GM10248 (cell line): ENCODE results near the gene CEP170.

Source experiments
- CTCF ChIA-PET: fragments of 300-600 bp; sonication (Branson Sonifier 250); formaldehyde crosslinking; extraction: SDS; loops from one replicate; lab custom pipeline; 2021; ENCODE audit warnings: antibody characterized with exemption; lab: Yijun Ruan, JAX
- POLR2A ChIA-PET: fragments of 350-650 bp; sonication (Branson Sonifier 250); formaldehyde crosslinking; extraction: SDS; loops from one replicate; lab custom pipeline; 2020; ENCODE audit warnings: antibody characterized with exemption; lab: Yijun Ruan, JAX
- DNase-seq: peaks from one replicate; pipeline ENCODE4 v3.0.0; 2012; ENCODE audit errors: extremely low spot score
- TF ChIP-seq, protein P1 (sequence below): IDR thresholded peaks from 2 replicates; pipeline ENCODE4 v1.5.1; 2012; ENCODE audit warnings: mild to moderate bottlenecking, low read depth; ENCODE audit errors: extremely low read depth, missing control alignments, control extremely low read depth

CEP170 gene

DNA sequence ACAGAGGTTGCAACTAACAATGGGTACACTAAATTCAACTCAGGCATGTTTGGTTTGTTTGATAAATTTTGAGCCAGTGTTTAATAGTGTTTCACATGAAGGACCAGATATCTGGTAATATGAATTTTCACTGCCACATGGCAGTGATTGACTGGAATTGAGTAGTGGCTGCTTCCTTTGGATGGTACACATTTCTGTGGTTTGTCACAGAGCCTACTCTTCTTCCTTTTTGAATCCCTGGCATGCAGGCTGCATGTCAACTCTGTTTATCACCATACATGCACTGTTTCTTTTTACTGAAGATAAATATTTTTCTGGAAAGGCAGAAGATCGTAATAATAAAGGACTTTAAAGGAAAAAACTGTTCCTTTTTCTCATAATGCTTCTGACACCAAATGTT lies 36.2 kb upstream of the CEP170 start:
- ChIA-PET POLR2A (no interaction called here), CTCF (no interaction called here)
- TF ChIP-seq, protein P1, sequence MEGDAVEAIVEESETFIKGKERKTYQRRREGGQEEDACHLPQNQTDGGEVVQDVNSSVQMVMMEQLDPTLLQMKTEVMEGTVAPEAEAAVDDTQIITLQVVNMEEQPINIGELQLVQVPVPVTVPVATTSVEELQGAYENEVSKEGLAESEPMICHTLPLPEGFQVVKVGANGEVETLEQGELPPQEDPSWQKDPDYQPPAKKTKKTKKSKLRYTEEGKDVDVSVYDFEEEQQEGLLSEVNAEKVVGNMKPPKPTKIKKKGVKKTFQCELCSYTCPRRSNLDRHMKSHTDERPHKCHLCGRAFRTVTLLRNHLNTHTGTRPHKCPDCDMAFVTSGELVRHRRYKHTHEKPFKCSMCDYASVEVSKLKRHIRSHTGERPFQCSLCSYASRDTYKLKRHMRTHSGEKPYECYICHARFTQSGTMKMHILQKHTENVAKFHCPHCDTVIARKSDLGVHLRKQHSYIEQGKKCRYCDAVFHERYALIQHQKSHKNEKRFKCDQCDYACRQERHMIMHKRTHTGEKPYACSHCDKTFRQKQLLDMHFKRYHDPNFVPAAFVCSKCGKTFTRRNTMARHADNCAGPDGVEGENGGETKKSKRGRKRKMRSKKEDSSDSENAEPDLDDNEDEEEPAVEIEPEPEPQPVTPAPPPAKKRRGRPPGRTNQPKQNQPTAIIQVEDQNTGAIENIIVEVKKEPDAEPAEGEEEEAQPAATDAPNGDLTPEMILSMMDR, result no peak
- no peak for DNase-seq

DNA sequence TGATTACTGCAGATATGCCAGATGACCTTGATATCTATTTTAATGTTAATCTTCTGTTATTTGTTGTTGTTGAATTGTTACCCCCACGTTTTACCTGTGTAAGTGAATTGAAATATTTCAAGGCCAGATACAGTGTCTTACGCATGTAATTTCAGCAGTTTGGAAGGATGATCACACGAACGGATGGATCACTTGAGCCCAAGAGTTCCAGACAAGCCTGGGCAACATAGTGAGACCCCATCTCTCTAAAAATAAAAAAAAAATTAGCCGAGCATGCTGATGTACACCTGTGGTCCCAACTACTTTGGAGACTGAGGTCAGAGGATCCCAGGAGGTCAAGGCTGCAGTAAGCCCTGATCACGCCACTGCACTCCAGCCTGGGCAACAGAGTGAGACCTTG lies 33.0 kb upstream of the CEP170 start:
- CTCF ChIA-PET, result no interaction called here
- TF ChIP-seq, protein P1, result no peak
- POLR2A ChIA-PET, result no interaction called here

DNA sequence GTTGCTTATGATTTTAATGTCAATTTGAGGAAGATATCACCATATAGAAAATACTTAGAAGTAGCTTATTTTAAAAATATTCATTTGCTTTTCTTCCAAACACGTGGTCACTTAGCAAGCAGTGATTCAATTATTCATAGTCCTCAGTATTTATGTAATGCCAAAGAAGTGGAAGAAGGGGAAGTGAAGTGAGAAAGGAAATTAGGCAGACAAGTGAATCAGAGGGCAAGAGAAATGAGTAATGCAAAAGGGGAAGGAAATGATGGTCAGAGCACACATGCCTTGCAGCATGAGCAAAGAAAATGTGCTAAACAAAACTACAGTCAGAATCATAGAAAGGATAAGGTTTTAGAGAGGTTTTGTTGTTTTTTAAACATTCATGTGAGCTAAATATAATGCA lies 32.6 kb upstream of the CEP170 start:
- CTCF ChIA-PET, result no interaction called here
- TF ChIP-seq, protein P1, result no peak
- DNase-seq, result peak; percentile 52
- POLR2A ChIA-PET, result no interaction called here

More for the DNA sequence above, 33.0 kb upstream of the CEP170 start:
- DNase-seq, result no peak

DNA sequence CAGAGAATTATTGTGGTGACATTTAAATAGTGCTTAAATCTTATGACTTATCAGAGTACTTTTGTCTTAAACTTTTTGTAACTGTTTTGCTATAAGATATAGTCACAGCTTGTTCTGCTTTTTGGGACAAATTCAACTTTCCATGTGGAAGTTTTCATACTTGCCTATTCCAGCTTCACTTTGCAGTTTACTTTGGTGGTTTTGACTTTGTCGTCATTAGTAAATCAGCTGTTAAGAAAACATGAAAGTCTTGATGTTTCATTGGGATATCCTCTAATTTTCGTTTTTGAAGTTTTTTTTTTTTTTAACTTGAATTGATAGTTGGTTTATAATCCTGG lies 32.0 kb upstream of the CEP170 start:
- CTCF ChIA-PET, result interaction anchor here (1.1 kb wide), 1 partner anchor 15 kb away, joined by 3 read pairs; no protein-coding TSS in a partner anchor
- POLR2A ChIA-PET, result interaction anchor here (0.6 kb wide), 1 partner anchor 17 kb away, joined by 3 read pairs; no protein-coding TSS in a partner anchor
- TF ChIP-seq, protein P1, result no peak
- DNase-seq, result no peak

DNA sequence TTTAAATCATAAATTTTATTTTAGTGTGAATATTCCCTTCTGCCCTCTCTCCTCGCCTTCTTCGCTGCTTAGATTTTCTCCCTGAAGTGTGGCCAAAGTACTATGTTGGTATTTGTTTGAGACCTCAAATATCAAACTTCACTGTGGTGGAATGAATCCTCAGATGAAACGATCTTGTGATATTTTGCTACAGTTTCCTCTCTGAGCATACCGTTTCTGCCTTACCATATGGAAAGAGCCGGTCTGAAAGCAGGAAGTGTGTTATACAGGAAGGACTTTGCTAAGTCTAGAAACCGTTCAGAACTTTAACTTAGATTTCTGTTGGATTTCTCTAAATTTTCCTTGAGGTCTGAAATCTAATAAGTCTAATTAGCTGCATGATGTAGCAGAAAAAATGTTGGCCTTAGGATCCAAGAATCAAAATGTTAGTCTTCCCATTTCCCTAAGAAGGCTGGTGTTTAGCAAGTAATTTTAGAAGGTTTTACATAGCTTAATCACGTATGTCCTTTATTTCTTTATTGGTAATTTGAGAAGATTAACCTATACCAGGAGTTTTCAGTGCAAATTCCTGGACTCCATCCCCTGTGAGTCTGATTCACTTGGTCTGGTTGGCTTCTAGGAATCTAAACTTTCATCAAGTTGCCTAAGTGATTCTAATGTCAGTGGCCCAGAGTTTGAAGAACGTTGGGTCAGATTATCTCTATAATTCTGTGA lies 31.5 kb upstream of the CEP170 start:
- CTCF ChIA-PET, result interaction anchor here (1.1 to 1.6 kb wide), 2 partner anchors 8 to 14 kb away, joined by 3 to 4 read pairs; no protein-coding TSS in a partner anchor
- POLR2A ChIA-PET, result interaction anchor here (0.6 kb wide), 1 partner anchor 16 kb away, joined by 3 read pairs; no protein-coding TSS in a partner anchor
- TF ChIP-seq, protein P1, result no peak
- DNase-seq, result no peak

DNA sequence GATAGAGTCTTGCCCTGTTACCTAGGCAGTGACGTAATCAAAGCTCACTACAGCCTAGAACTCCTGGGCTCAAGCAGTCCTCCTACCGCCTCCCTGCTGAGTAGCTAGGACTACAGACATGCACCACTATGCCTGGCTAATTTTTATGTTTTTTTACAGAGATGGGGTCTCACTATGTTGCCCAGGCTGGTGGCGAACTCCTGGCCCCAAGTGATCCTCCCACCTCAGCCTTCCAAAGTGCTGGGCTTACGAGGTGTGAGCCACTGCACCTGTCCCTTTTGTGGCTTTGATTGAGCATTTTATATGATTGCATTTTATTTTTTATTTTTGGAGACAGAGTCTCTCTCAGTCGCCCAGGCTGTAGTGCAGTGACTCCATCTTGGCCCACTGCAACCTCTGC lies 26.6 kb upstream of the CEP170 start:
- CTCF ChIA-PET, result no interaction called here
- TF ChIP-seq, protein P1, result no peak
- DNase-seq, result no peak
- POLR2A ChIA-PET, result no interaction called here
